Measurements from ENCODE around the gene GEMIN7.
"Not testable (repeated sequence)": the region's sequence is repeated elsewhere in the genome, so short reads cannot be mapped to it uniquely, and the experiment has no call there.

Gene GEMIN7

GRCh38 chr19:45113628-45114027 is 34.6 kb downstream of the GEMIN7 start:
- 75% methylated on average over 9 of the region's 9 CpGs for WGBS
- H3K9ac ChIP-seq (ENCODE audit: low read depth, low read length), result no peak overlapping the region
- no peaks in the 10 kb centered on the region for H3K27me3 ChIP-seq (ENCODE audit: insufficient read depth, low read length)
- H3K4me3 ChIP-seq (ENCODE audit: low read length), result no peak overlapping the region
- no peak overlapping the region for H3K27ac ChIP-seq (ENCODE audit: low read depth, low read length)
- no peaks in the 10 kb centered on the region for H3K36me3 ChIP-seq (ENCODE audit: insufficient read depth, low read length)
- H3K4me1 ChIP-seq (ENCODE audit: insufficient read depth, low read length), result 0 out of 2 replicates have a peak, but pooled peaks cover 3% of the 10 kb centered on the region
- no peaks in the 10 kb centered on the region for H3K9me3 ChIP-seq (ENCODE audit: insufficient read depth, low read depth, low read length)

GRCh38 chr19:45114116-45114515 is 35.1 kb downstream of the GEMIN7 start:
- H3K27me3 ChIP-seq (ENCODE audit: insufficient read depth, low read length), result no peaks in the 10 kb centered on the region

GRCh38 chr19:45115809-45116615 is 37.0 kb downstream of the GEMIN7 start:
- 0 out of 2 replicates have a peak, but pooled peaks cover 3% of the 10 kb centered on the region for H3K4me1 ChIP-seq (ENCODE audit: insufficient read depth, low read length)
- H3K27me3 ChIP-seq (ENCODE audit: insufficient read depth, low read length), result no peaks in the 10 kb centered on the region
- WGBS, result 92% methylated on average over 21 of the region's 21 CpGs
- no peaks in the 10 kb centered on the region for H3K36me3 ChIP-seq (ENCODE audit: insufficient read depth, low read length)
- no peak overlapping the region for H3K4me3 ChIP-seq (ENCODE audit: low read length)
- no peak overlapping the region for H3K27ac ChIP-seq (ENCODE audit: low read depth, low read length)
- H3K9ac ChIP-seq (ENCODE audit: low read depth, low read length), result no peak overlapping the region; the same call in 1 of the 2 replicates
- H3K9me3 ChIP-seq (ENCODE audit: insufficient read depth, low read depth, low read length), result no peaks in the 10 kb centered on the region

More at GRCh38 chr19:45114116-45114515, 35.1 kb downstream of the GEMIN7 start:
- H3K4me1 ChIP-seq (ENCODE audit: insufficient read depth, low read length), result 0 out of 2 replicates have a peak, but pooled peaks cover 3% of the 10 kb centered on the region
- H3K36me3 ChIP-seq (ENCODE audit: insufficient read depth, low read length), result no peaks in the 10 kb centered on the region
- H3K9ac ChIP-seq (ENCODE audit: low read depth, low read length), result no peak overlapping the region
- WGBS, result 89% methylated on average over 4 of the region's 4 CpGs
- H3K9me3 ChIP-seq (ENCODE audit: insufficient read depth, low read depth, low read length), result no peaks in the 10 kb centered on the region
- no peak overlapping the region for H3K27ac ChIP-seq (ENCODE audit: low read depth, low read length)
- no peak overlapping the region for H3K4me3 ChIP-seq (ENCODE audit: low read length)

GRCh38 chr19:45117167-45117594 is 38.1 kb downstream of the GEMIN7 start:
- Histone ChIP-seq H3K27ac (ENCODE audit: low read depth, low read length) (no peak overlapping the region; the same call in 1 of the 2 replicates), H3K36me3 (ENCODE audit: insufficient read depth, low read length) (no peaks in the 10 kb centered on the region), H3K9ac (ENCODE audit: low read depth, low read length) (no peak overlapping the region), H3K9me3 (ENCODE audit: insufficient read depth, low read depth, low read length) (no peaks in the 10 kb centered on the region), H3K27me3 (ENCODE audit: insufficient read depth, low read length) (no peaks in the 10 kb centered on the region), H3K4me3 (ENCODE audit: low read length) (no peak overlapping the region), H3K4me1 (ENCODE audit: insufficient read depth, low read length) (0 out of 2 replicates have a peak, but pooled peaks cover 3% of the 10 kb centered on the region)
- 71% methylated on average over 16 of the region's 16 CpGs for WGBS

- H3K4me1 ChIP-seq (ENCODE audit: insufficient read depth, low read length), result 0 out of 2 replicates have a peak, but pooled peaks cover 3% of the 10 kb centered on the region
- H3K9ac ChIP-seq (ENCODE audit: low read depth, low read length), result no peak overlapping the region
- H3K36me3 ChIP-seq (ENCODE audit: insufficient read depth, low read length), result no peaks in the 10 kb centered on the region
- H3K9me3 ChIP-seq (ENCODE audit: insufficient read depth, low read depth, low read length), result no peaks in the 10 kb centered on the region
- WGBS, result 90% methylated on average over 12 of the region's 12 CpGs
- no peak overlapping the region; the same call in 1 of the 2 replicates for H3K27ac ChIP-seq (ENCODE audit: low read depth, low read length)
- no peaks in the 10 kb centered on the region for H3K27me3 ChIP-seq (ENCODE audit: insufficient read depth, low read length)
- no peak overlapping the region for H3K4me3 ChIP-seq (ENCODE audit: low read length)
Measured at GRCh38 chr19:45117671-45118070, 38.6 kb downstream of the GEMIN7 start.

GRCh38 chr19:45118106-45118505 is 39.0 kb downstream of the GEMIN7 start:
- Histone ChIP-seq H3K4me1 (ENCODE audit: insufficient read depth, low read length) (0 out of 2 replicates have a peak, but pooled peaks cover 3% of the 10 kb centered on the region), H3K27ac (ENCODE audit: low read depth, low read length) (no peak overlapping the region)
- 87% methylated on average over 5 of the region's 5 CpGs for WGBS

GRCh38 chr19:45118591-45119355 is 39.7 kb downstream of the GEMIN7 start:
- not testable (repeated sequence) for H3K4me3 ChIP-seq (ENCODE audit: low read length); H3K27me3 ChIP-seq (ENCODE audit: insufficient read depth, low read length); H3K9me3 ChIP-seq (ENCODE audit: insufficient read depth, low read depth, low read length); H3K27ac ChIP-seq (ENCODE audit: low read depth, low read length); H3K36me3 ChIP-seq (ENCODE audit: insufficient read depth, low read length); H3K9ac ChIP-seq (ENCODE audit: low read depth, low read length); H3K4me1 ChIP-seq (ENCODE audit: insufficient read depth, low read length)
- WGBS, result 88% methylated on average over 18 of the region's 18 CpGs

More at GRCh38 chr19:45118106-45118505, 39.0 kb downstream of the GEMIN7 start:
- Histone ChIP-seq H3K4me3 (ENCODE audit: low read length) (no peak overlapping the region), H3K36me3 (ENCODE audit: insufficient read depth, low read length) (no peaks in the 10 kb centered on the region), H3K27me3 (ENCODE audit: insufficient read depth, low read length) (no peaks in the 10 kb centered on the region), H3K9ac (ENCODE audit: low read depth, low read length) (no peak overlapping the region), H3K9me3 (ENCODE audit: insufficient read depth, low read depth, low read length) (no peaks in the 10 kb centered on the region)

GRCh38 chr19:45119582-45119981 is 40.5 kb downstream of the GEMIN7 start:
- Histone ChIP-seq H3K27me3 (ENCODE audit: insufficient read depth, low read length) (no peaks in the 10 kb centered on the region), H3K9ac (ENCODE audit: low read depth, low read length) (no peak overlapping the region), H3K4me3 (ENCODE audit: low read length) (no peak overlapping the region), H3K27ac (ENCODE audit: low read depth, low read length) (no peak overlapping the region), H3K36me3 (ENCODE audit: insufficient read depth, low read length) (no peaks in the 10 kb centered on the region), H3K4me1 (ENCODE audit: insufficient read depth, low read length) (0 out of 2 replicates have a peak, but pooled peaks cover 3% of the 10 kb centered on the region), H3K9me3 (ENCODE audit: insufficient read depth, low read depth, low read length) (no peaks in the 10 kb centered on the region)
- WGBS, result 98% methylated on average over 6 of the region's 6 CpGs

GRCh38 chr19:45121827-45122345 is 42.8 kb downstream of the GEMIN7 start:
- no peaks in the 10 kb centered on the region for H3K27me3 ChIP-seq (ENCODE audit: insufficient read depth, low read length)
- no peaks in the 10 kb centered on the region for H3K36me3 ChIP-seq (ENCODE audit: insufficient read depth, low read length)
- no peaks in the 10 kb centered on the region for H3K9me3 ChIP-seq (ENCODE audit: insufficient read depth, low read depth, low read length)
- H3K4me1 ChIP-seq (ENCODE audit: insufficient read depth, low read length), result 0 out of 2 replicates have a peak, but pooled peaks cover 3% of the 10 kb centered on the region
- H3K4me3 ChIP-seq (ENCODE audit: low read length), result no peak overlapping the region
- WGBS, result 92% methylated on average over 11 of the region's 11 CpGs
- no peak overlapping the region for H3K9ac ChIP-seq (ENCODE audit: low read depth, low read length)
- H3K27ac ChIP-seq (ENCODE audit: low read depth, low read length), result no peak overlapping the region

GRCh38 chr19:45122832-45123231 is 43.8 kb downstream of the GEMIN7 start:
- Histone ChIP-seq H3K4me3 (ENCODE audit: low read length) (no peak overlapping the region), H3K9ac (ENCODE audit: low read depth, low read length) (no peak overlapping the region), H3K27me3 (ENCODE audit: insufficient read depth, low read length) (no peaks in the 10 kb centered on the region), H3K4me1 (ENCODE audit: insufficient read depth, low read length) (no peaks in the 10 kb centered on the region), H3K9me3 (ENCODE audit: insufficient read depth, low read depth, low read length) (no peaks in the 10 kb centered on the region), H3K27ac (ENCODE audit: low read depth, low read length) (no peak overlapping the region), H3K36me3 (ENCODE audit: insufficient read depth, low read length) (no peaks in the 10 kb centered on the region)
- 86% methylated on average over 6 of the region's 6 CpGs for WGBS

GRCh38 chr19:45123440-45123850 is 44.4 kb downstream of the GEMIN7 start:
- H3K27ac ChIP-seq (ENCODE audit: low read depth, low read length), result no peak overlapping the region
- H3K27me3 ChIP-seq (ENCODE audit: insufficient read depth, low read length), result no peaks in the 10 kb centered on the region
- no peaks in the 10 kb centered on the region for H3K36me3 ChIP-seq (ENCODE audit: insufficient read depth, low read length)
- no peak overlapping the region for H3K4me3 ChIP-seq (ENCODE audit: low read length)
- no peaks in the 10 kb centered on the region for H3K4me1 ChIP-seq (ENCODE audit: insufficient read depth, low read length)
- peak overlapping the region; percentile 3; the same call in 1 of the 2 replicates for H3K9ac ChIP-seq (ENCODE audit: low read depth, low read length)
- WGBS, result 95% methylated on average over 9 of the region's 9 CpGs
- no peaks in the 10 kb centered on the region for H3K9me3 ChIP-seq (ENCODE audit: insufficient read depth, low read depth, low read length)
